Stimulated activated CD4-positive, alpha-beta T cell treated with anti-CD3 and anti-CD28 coated beads, Interleukin-15, amount 100 ng/mL, for 48 hours (primary cell): ENCODE measurements around the gene SAP30BP.

ENCODE experiments used
- DNase-seq, 2 donors: peaks; one replicate each; pipeline ENCODE4 v3.0.0-alpha.2; 2020; ENCODE audit warnings: low read depth in 2 of 2

The SAP30BP gene

DNA sequence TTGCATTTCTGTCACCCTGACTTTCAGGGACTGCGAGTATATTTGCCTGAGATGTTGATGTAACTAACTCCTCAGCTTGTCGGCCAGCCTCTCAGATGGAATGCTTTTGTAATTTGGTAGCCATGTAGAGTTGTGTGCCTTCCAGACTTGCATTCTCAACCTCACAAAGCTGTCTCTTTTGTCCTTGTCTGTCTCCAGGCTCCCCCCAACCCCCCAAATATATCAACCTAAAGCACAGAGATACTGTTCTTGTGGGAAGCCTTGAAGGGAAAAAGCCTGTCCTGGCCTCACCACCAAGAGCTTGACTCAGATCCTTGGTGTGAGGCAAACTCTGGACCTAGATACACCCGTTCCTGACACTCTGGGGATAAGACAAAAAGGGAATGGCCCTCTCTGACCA, 18.4 kb downstream of the SAP30BP start:
- no peak for DNase-seq

DNA sequence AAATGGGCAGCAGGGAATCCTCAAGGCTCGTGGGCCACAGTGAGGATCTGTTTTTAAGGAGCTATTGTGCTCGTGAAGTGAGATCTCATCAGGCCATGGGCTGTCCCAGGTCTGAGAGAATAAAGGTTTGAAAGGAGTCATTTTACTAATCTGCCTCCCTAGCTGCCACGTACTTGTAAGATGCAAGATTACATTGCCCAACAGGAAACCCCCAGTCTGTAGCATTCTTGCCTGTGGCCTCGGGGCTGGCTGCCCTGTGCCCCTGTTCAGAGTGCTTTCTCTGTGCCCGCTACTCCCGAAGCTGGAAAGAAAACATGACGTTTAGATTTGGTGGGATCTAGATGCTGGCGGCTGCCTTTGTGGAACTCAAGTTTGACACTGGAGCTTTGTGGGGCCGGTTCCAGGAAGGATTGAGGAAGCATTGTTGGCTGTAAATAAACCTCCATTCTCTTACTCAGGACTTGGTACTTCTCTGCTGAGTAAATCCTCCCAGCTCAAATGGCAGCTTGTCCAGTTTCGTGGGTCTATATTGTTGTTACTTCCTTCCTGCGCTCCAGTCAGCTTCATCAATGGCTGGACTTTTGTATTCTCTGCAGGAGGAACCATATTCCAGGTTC, 21.2 kb downstream of the SAP30BP start:
- no peak for DNase-seq

GRCh38 chr17:75689441-75689873, 22.3 kb downstream of the SAP30BP start:
- DNase-seq, result peak; percentile 20 to 21

DNA sequence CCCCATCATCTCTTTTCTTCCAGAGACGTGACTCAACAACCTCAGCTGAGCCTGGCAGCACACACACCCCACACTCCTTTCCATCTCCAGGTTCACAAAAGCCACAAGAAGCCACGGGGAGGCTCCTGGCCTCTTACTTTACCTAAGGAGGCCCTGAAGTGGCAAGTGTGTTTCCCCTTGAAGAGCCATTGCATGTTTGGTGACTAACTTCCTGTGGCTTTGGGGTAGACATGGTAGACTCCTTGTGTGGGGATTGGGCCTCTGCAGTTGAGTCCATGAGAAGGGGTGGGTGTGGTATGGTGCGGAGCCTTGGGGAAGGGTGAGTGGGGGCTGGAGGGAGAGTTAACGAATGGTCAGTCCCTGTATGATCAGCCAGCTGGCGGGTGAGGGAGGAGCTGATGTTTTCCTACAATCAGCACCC, 24.2 kb downstream of the SAP30BP start:
- peak; percentile 45 to 48 for DNase-seq

DNA sequence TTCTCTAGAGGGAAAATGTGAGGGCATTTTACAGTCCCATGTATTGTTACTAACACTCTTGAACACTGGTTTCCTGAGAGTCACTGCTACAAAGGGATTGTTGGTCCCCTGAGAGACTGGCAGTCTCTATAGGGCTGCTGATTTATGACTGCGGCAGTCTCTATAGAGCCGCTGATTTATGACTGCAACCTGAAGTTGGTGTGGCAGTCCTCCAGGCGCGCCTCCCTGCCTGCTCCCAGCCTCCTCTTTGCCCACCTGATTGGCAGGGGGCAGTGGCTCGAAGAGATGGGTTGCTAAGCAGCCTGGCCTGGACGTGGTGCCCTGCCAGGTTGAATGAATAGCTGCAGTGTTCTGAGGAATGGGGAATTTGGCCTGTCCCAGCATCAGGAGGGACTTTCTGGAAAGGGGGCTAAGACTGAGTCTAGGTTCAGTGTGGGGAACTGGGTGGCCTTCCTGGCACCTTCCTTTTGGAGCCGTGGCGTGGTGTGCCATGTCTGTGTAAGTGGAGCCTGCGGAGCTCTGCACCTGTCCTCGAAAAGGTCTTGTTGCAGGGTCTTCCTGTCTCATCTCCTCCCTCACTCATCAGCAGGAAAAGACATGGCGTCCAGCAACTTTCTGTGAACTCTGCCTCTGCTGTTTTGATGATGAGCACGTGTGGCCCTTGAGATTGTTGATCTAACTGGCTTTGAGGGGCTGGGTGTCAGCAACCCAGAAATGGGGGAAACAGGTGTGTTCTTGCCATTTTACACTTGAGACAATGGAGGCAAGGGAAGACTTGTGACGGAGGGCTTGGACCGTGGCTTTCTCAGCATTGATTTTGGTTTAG, 24.9 kb downstream of the SAP30BP start:
- no peak for DNase-seq

DNA sequence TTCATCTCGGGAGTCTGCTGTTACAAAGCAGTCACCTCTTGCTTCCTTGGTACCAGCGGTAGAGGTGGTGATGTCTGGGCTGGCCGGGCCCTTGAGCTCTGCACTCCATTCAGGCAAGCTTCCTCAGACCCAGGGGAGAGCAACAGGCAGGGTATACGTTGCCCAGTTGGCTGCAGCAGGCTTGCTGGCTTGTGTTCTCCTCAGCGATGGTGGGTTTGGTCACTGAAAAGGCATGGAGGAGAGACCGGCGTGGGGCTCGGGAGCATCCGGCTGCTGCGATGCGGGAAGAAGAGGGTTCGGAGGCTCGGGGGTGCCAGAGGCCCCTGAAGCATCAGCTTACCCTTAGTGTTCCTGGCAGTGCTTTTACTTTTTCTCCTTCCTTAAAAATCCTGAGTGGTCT, 25.8 kb downstream of the SAP30BP start:
- DNase-seq, result no peak

- no peak for DNase-seq
Observed at GRCh38 chr17:75693500-75694481, 26.7 kb downstream of the SAP30BP start.

- DNase-seq, result no peak
Observed at GRCh38 chr17:75694536-75694935, 27.4 kb downstream of the SAP30BP start.

GRCh38 chr17:75695141-75695829, 28.1 kb downstream of the SAP30BP start:
- DNase-seq, result no peak

- DNase-seq, result no peak
Observed at GRCh38 chr17:75695830-75696271, 28.7 kb downstream of the SAP30BP start.

DNA sequence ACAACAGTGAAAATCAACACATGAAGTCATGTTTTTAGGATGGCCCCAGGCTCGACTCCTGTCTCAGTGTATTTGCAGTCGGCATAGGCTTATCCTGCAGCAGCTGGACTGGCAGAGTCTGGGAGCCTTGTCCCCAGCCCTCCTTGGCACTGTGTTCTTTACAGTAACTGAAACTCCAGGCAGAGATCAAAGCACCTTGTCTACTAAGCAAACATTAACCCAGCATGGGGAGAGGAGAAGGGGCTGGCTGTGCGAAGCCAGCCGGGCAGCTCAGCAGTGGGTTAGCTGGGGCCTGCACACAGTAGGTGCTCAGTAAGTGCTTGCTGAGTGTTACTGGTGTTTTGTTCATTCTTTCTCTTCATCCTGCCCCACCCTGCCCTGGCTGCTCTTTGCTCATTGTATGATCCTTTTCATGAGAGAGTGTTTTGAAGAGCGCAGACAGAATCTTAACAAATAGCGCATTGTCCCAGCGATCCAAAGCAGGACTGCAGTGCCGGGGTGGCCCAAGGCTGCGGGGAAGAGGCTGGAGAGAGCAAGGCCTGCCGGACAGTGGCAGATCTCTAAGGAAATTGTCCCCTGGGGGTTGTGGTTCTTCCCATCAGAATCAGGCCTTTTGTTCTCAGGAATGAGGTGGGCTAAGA, 30.6 kb downstream of the SAP30BP start:
- no peak for DNase-seq

- no peak for DNase-seq
Observed at GRCh38 chr17:75698659-75699058, 31.5 kb downstream of the SAP30BP start.

GRCh38 chr17:75701288-75701687, 34.1 kb downstream of the SAP30BP start:
- DNase-seq, result no peak

- DNase-seq, result no peak
Observed at GRCh38 chr17:75703191-75703590, 36.1 kb downstream of the SAP30BP start.

DNA sequence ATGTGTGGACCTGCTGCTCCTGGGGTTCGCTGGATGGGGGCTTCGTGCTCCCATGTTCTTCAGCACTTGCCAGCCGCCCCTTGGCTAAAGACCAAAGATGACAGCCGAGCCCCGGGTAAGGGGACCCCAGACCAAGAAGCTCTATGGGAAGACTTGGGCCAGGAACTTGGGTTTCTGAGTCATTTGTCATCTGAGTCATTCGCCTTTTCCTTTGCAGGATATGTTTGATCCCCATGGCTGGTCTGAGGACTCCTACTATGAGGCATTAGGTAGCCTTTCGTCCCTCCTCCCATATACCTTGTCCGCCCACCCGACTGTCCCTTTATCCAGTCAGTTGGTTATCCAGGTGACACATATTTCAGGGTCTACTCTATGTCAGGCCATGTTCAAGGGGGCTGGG, 36.5 kb downstream of the SAP30BP start:
- no peak for DNase-seq

GRCh38 chr17:75704963-75705875, 38.1 kb downstream of the SAP30BP start:
- no peak for DNase-seq

- no peak for DNase-seq
Observed at GRCh38 chr17:75706042-75706728, 39.0 kb downstream of the SAP30BP start.

DNA sequence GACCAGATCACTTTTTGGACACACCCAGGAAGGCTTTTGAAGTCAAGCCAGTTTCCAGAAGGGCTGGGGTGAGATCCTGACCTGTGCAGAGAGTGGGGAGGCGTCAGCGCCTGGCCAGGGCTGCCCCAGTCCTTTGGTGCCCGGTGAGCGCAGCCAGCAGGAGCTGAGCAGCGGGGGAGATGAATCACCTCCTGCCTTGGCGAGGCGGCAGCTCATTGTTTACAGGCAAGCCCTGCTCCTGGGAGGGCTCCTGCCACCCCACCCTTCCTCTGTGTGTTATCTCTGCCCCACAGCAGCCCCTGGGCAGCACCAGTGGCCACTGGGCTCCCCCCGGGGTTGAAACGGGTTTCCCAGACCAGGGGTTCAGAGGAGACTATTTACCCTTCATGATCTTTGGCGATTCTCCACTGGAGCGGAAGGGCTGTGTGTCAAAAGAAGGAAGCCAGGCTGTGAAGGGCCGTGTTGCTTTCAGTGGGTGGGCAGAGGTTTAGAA, 40.0 kb downstream of the SAP30BP start:
- no peak for DNase-seq

GRCh38 chr17:75712446-75712845, 45.3 kb downstream of the SAP30BP start:
- DNase-seq, result no peak
